Measurements from ENCODE around the gene PAK1.

- TF ChIP-seq FOXA1 (IDR thresholded peaks at IDR 0.05) (no peak), SUZ12 (IDR thresholded peaks at IDR 0.05) (no peak), FOXM1 (IDR thresholded peaks at IDR 0.05; ENCODE audit: borderline replicate concordance) (no peak), PKNOX1 (IDR thresholded peaks at IDR 0.05) (no peak), ELF4 (IDR thresholded peaks at IDR 0.05) (no peak)
Measured at GRCh38 chr11:77386178-77386577, 87.7 kb downstream of the PAK1 start.

Measured in HEK293T (cell line).